Stimulated activated CD4-positive, alpha-beta T cell treated with anti-CD3 and anti-CD28 coated beads, Interleukin-2, amount 100 ng/mL, for 24 hours (primary cell): ENCODE measurements around the gene CPA4.

Experiments used
- DNase-seq, 2 donors: peaks; one replicate each; pipeline ENCODE4 v3.0.0-alpha.2; 2020

The CPA4 gene

GRCh38 chr7:130366564-130366963, 73.6 kb downstream of the CPA4 start:
- DNase-seq = no peak

GRCh38 chr7:130367088-130367755, 74.3 kb downstream of the CPA4 start:
- no peak for DNase-seq

GRCh38 chr7:130367836-130368746, 75.1 kb downstream of the CPA4 start:
- DNase-seq = no peak

GRCh38 chr7:130369110-130369711, 76.2 kb downstream of the CPA4 start:
- no peak for DNase-seq

GRCh38 chr7:130369831-130370550, 77.0 kb downstream of the CPA4 start:
- no peak for DNase-seq

- no peak for DNase-seq
These were observed 78.1 kb downstream of the CPA4 start for GRCh38 chr7:130371046-130371445.

GRCh38 chr7:130372402-130373165, 79.6 kb downstream of the CPA4 start:
- DNase-seq = no peak
